GM23338 (cell line): ENCODE measurements around the gene CHD5. TPM values are rescaled to one million over a fixed set of nuclear protein-coding genes. Genes with fewer than 3 reads are reported as not detected.

ENCODE experiments used
- ATAC-seq: fragments of 200-7000 bp; cut with Tn5 transposase; 3 replicates; pipeline ENCODE4 v1.9.1; 2020
- DNase-seq: peaks from one replicate; pipeline ENCODE4 v3.0.0-alpha.2; 2015; ENCODE audit warnings: low spot score
- H2AFZ ChIP-seq: fragments of 200-600 bp; sonication (generic); 2 replicates; pipeline ENCODE4 v1.8.0; 2016; ENCODE audit warnings: antibody characterized with exemption, mild to moderate bottlenecking, moderate library complexity
- H3F3A ChIP-seq: fragments of 200-600 bp; sonication (generic); replicated peaks from 2 replicates; pipeline ENCODE4 v1.8.0; 2017; ENCODE audit warnings: antibody characterized with exemption, mixed run types, low read depth
- H3K27ac ChIP-seq: fragments of 200-600 bp; sonication (generic); 2 replicates; pipeline ENCODE4 v1.6.1; 2016; ENCODE audit warnings: low read depth
- H3K27me3 ChIP-seq: fragments of 200-600 bp; sonication (generic); 2 replicates; pipeline ENCODE4 v1.8.0; 2016; ENCODE audit warnings: mild to moderate bottlenecking, mixed run types, moderate library complexity; ENCODE audit not compliant: insufficient read depth
- H3K36me3 ChIP-seq: fragments of 200-600 bp; sonication (generic); 2 replicates; pipeline ENCODE4 v1.8.0; 2016; ENCODE audit warnings: mild to moderate bottlenecking; ENCODE audit not compliant: insufficient read depth
- H3K4me1 ChIP-seq: fragments of 200-600 bp; sonication (generic); 2 replicates; pipeline ENCODE4 v1.8.0; 2016; ENCODE audit warnings: mild to moderate bottlenecking, moderate library complexity; ENCODE audit not compliant: insufficient read depth
- H3K4me2 ChIP-seq: fragments of 200-600 bp; sonication (generic); 2 replicates; pipeline ENCODE4 v1.7.1; 2017; ENCODE audit warnings: mixed run types
- H3K4me3 ChIP-seq: fragments of 200-600 bp; sonication (generic); 2 replicates; pipeline ENCODE4 v1.6.1; 2016; ENCODE audit warnings: mixed run types
- H3K79me2 ChIP-seq: fragments of 200-600 bp; sonication (generic); replicated peaks from 2 replicates; pipeline ENCODE4 v1.8.0; 2017; ENCODE audit warnings: mild to moderate bottlenecking; ENCODE audit not compliant: insufficient read depth
- H3K9me2 ChIP-seq: fragments of 200-600 bp; sonication (generic); 2 replicates; pipeline ENCODE4 v1.8.0; 2017; ENCODE audit not compliant: insufficient read depth
- H4K20me1 ChIP-seq: fragments of 200-600 bp; sonication (generic); replicated peaks from 2 replicates; pipeline ENCODE4 v1.8.0; 2017; ENCODE audit warnings: mild to moderate bottlenecking; ENCODE audit not compliant: insufficient read depth
- H3K27ac Mint-ChIP-seq: 2 replicates; pipeline ENCODE4 v1.8.0; 2020; ENCODE audit warnings: inconsistent platforms, mild to moderate bottlenecking, moderate library complexity, mixed read lengths
- H3K27me3 Mint-ChIP-seq: 3 replicates; pipeline ENCODE4 v1.8.0; 2022; ENCODE audit warnings: low read depth, mild to moderate bottlenecking, moderate library complexity, mixed read lengths, inconsistent platforms; ENCODE audit not compliant: insufficient read depth, poor library complexity
- H3K36me3 Mint-ChIP-seq: 3 replicates; pipeline ENCODE4 v1.8.0; 2021; ENCODE audit warnings: low read depth, mild to moderate bottlenecking, inconsistent platforms, moderate library complexity, mixed read lengths
- H3K4me1 Mint-ChIP-seq: 3 replicates; pipeline ENCODE4 v1.8.0; 2020; ENCODE audit warnings: mild to moderate bottlenecking, inconsistent platforms, mixed read lengths
- H3K4me3 Mint-ChIP-seq: 3 replicates; pipeline ENCODE4 v1.8.0; 2021; ENCODE audit warnings: moderate library complexity, mild to moderate bottlenecking, inconsistent platforms, mixed read lengths
- H3K9me3 Mint-ChIP-seq: 3 replicates; pipeline ENCODE4 v1.8.0; 2020; ENCODE audit warnings: moderate library complexity, mild to moderate bottlenecking, inconsistent platforms, mixed read lengths
- CREB1 ChIP-seq: fragments of 250-450 bp; sonication (Bioruptor Pico); IDR thresholded peaks from 2 replicates; pipeline ENCODE4 v1.5.0; 2020; ENCODE audit warnings: low read depth, mild to moderate bottlenecking, moderate library complexity
- CTCF ChIP-seq, 2 experiments: fragments of 200-600 bp in 1 of 2; sonication (generic) in 1 of 2; conservative IDR thresholded peaks; 2 replicates each; pipeline versions ENCODE4 v1.5.1 to v1.6.1; 2016 to 2017; ENCODE audit warnings: antibody characterized with exemption in 2 of 2, low read depth in 2 of 2, mild to moderate bottlenecking in 2 of 2, moderate library complexity in 1 of 2
- ETS1 ChIP-seq: IDR thresholded peaks from 2 replicates; pipeline ENCODE4 v1.6.1; 2016; ENCODE audit warnings: antibody characterized with exemption
- EZH2 ChIP-seq: fragments of 200-600 bp; sonication (generic); IDR thresholded peaks from one replicate; pipeline ENCODE4 v1.8.0; 2017; ENCODE audit warnings: antibody characterized with exemption, mild to moderate bottlenecking, low read depth; ENCODE audit not compliant: unreplicated experiment
- EZH2phosphoT487 ChIP-seq: fragments of 200-600 bp; sonication (generic); IDR thresholded peaks from one replicate; pipeline ENCODE4 v1.8.1; 2018; ENCODE audit warnings: antibody characterized with exemption; ENCODE audit not compliant: unreplicated experiment
- JUNB ChIP-seq: IDR thresholded peaks from one replicate; pipeline ENCODE4 v1.6.1; 2016; ENCODE audit warnings: antibody characterized with exemption; ENCODE audit not compliant: unreplicated experiment
- NANOG ChIP-seq: IDR thresholded peaks from 2 replicates; pipeline ENCODE4 v1.6.1; 2016; ENCODE audit warnings: antibody characterized with exemption, borderline replicate concordance
- POLR2AphosphoS5 ChIP-seq: IDR thresholded peaks from 2 replicates; pipeline ENCODE4 v1.6.1; 2016; ENCODE audit warnings: antibody characterized with exemption, low read depth
- REST ChIP-seq: IDR thresholded peaks from one replicate; pipeline ENCODE4 v1.6.1; 2018; ENCODE audit warnings: antibody characterized with exemption; ENCODE audit not compliant: unreplicated experiment
- STAT1 ChIP-seq: IDR thresholded peaks from one replicate; pipeline ENCODE4 v1.6.1; 2016; ENCODE audit warnings: antibody characterized with exemption; ENCODE audit not compliant: unreplicated experiment
- ZNF114 ChIP-seq: fragments of 250-450 bp; sonication (Bioruptor Pico); IDR thresholded peaks from 2 replicates; pipeline ENCODE4 v1.5.0; 2020; ENCODE audit warnings: mild to moderate bottlenecking, moderate library complexity
- ZNF331 ChIP-seq: fragments of 250-450 bp; sonication (Bioruptor Pico); IDR thresholded peaks from 2 replicates; pipeline ENCODE4 v1.5.0; 2020; ENCODE audit warnings: low read depth, mild to moderate bottlenecking, moderate library complexity
- ZNF462 ChIP-seq: fragments of 250-450 bp; sonication (Bioruptor Pico); IDR thresholded peaks from 2 replicates; pipeline ENCODE4 v1.5.0; 2020; ENCODE audit warnings: mild to moderate bottlenecking, moderate library complexity
- polyA plus RNA-seq: library from polyadenylated mRNA; unstranded; fragments of >200 nt; fragmentation: Nextera tagmentation; extraction: Ambion mirVana; gene quantifications from 2 replicates; pipeline ENCODE4 v1.2.1, GENCODE V29; 2016
- total RNA-seq: library from RNA; depleted of rRNA; stranded (reverse); fragments of >200 nt; shearing (Covaris generic); gene quantifications from 2 replicates; pipeline ENCODE4 v1.2.3, GENCODE V29; 2014

The CHD5 gene
- total and polyA plus RNA-seq, 2 experiments from 2014 or later: 0.32 to 1.0 TPM

- H3K4me3 Mint-ChIP-seq: no peak overlapping the region
- Histone ChIP-seq H4K20me1 (no peaks in the 10 kb centered on the region), H3K36me3 (no peaks in the 10 kb centered on the region), H3K9me2 (no peaks in the 10 kb centered on the region), H3K27ac (no peak overlapping the region), H3K79me2 (no peaks in the 10 kb centered on the region), H2AFZ (no peak overlapping the region), H3F3A (no peaks in the 10 kb centered on the region), H3K4me1 (no peaks in the 10 kb centered on the region), H3K4me3 (no peak overlapping the region), H3K4me2 (no peak overlapping the region), H3K27me3 (no peaks in the 10 kb centered on the region)
- H3K27ac Mint-ChIP-seq: no peak overlapping the region
- no peaks in the 10 kb centered on the region; the same call in 2 of the 3 replicates for H3K36me3 Mint-ChIP-seq
- ATAC-seq (no peak), DNase-seq (no peak)
- peaks cover 2% of the 10 kb centered on the region; the same call in 1 of the 3 replicates for H3K4me1 Mint-ChIP-seq
- no peaks in the 10 kb centered on the region; the same call in 2 of the 3 replicates for H3K9me3 Mint-ChIP-seq
- H3K27me3 Mint-ChIP-seq: peaks cover 5% of the 10 kb centered on the region
- TF ChIP-seq ZNF462 (CRISPR knock-in tag): no peak
- no peak for TF ChIP-seq CREB1 (CRISPR knock-in tag)
- TF ChIP-seq STAT1: no peak
- no peak for TF ChIP-seq JUNB
- no peak for TF ChIP-seq CTCF (conservative IDR thresholded peaks at IDR 0.05; ENCODE audit: low read depth in 2 of 2)
- no peak for TF ChIP-seq ZNF114 (CRISPR knock-in tag)
- no peak for TF ChIP-seq EZH2phosphoT487
- TF ChIP-seq NANOG: no peak
- no peak for TF ChIP-seq ETS1
- no peak for TF ChIP-seq EZH2
- TF ChIP-seq ZNF331 (CRISPR knock-in tag): no peak
- TF ChIP-seq POLR2AphosphoS5: no peak
- TF ChIP-seq REST: no peak
Measured at GRCh38 chr1:6100861-6101783, 79.0 kb downstream of the CHD5 start.
